ENCODE data around the gene AACS. TPM values are rescaled to one million over a fixed set of nuclear protein-coding genes. Genes with fewer than 3 reads are reported as not detected.

Gene AACS
- total RNA-seq, 1 experiment from 2014 or later = 54.0 TPM

DNA sequence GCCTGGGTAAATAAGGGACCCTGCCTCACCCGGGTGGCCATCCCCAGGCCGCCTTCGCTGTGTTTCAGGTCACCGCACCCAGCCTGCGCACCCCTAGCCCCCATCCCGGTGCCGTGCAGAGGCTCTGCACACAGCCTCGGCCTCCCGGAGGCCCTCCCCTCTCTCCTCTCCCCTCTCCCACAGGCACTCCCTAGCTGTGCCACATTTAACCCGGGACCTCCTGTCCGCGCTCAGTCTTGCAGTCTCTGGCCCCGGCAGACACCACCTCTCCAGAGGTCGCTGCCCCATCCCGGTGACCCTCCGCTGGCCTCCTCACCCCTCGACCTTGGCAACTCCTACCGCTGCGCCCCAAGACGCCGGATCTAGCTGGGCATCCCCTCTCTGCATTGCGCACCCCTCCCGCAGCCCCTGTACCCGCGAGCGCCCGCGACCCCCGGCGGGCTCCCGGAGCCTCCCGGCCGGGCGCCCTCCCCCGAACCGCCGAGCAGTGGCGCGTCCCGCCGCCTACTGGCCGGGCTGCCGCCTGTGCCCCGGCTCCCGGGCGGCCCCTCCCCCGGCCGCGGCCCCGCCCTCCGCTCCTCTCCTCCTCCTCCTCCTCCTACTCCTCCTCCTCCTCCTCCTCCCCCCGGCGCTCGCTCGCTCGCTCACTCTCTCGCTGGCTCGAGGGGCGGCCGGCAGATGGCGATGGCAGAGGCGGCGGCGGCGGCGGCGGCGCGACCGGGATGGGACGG, 120.7 kb downstream of the AACS start, which contains the start of gene TMEM132B (continued):
- no peak for TF ChIP-seq NFATC4 (CRISPR knock-in tag; IDR thresholded peaks at IDR 0.05)
- TF ChIP-seq ESRRA (CRISPR knock-in tag; IDR thresholded peaks at IDR 0.05; ENCODE audit: borderline replicate concordance) = no peak
- TF ChIP-seq TP53 (CRISPR knock-in tag; IDR thresholded peaks at IDR 0.05) = 0 out of 2 replicates have a peak, but pooled peaks have one; percentile 34
- TF ChIP-seq, protein P1, sequence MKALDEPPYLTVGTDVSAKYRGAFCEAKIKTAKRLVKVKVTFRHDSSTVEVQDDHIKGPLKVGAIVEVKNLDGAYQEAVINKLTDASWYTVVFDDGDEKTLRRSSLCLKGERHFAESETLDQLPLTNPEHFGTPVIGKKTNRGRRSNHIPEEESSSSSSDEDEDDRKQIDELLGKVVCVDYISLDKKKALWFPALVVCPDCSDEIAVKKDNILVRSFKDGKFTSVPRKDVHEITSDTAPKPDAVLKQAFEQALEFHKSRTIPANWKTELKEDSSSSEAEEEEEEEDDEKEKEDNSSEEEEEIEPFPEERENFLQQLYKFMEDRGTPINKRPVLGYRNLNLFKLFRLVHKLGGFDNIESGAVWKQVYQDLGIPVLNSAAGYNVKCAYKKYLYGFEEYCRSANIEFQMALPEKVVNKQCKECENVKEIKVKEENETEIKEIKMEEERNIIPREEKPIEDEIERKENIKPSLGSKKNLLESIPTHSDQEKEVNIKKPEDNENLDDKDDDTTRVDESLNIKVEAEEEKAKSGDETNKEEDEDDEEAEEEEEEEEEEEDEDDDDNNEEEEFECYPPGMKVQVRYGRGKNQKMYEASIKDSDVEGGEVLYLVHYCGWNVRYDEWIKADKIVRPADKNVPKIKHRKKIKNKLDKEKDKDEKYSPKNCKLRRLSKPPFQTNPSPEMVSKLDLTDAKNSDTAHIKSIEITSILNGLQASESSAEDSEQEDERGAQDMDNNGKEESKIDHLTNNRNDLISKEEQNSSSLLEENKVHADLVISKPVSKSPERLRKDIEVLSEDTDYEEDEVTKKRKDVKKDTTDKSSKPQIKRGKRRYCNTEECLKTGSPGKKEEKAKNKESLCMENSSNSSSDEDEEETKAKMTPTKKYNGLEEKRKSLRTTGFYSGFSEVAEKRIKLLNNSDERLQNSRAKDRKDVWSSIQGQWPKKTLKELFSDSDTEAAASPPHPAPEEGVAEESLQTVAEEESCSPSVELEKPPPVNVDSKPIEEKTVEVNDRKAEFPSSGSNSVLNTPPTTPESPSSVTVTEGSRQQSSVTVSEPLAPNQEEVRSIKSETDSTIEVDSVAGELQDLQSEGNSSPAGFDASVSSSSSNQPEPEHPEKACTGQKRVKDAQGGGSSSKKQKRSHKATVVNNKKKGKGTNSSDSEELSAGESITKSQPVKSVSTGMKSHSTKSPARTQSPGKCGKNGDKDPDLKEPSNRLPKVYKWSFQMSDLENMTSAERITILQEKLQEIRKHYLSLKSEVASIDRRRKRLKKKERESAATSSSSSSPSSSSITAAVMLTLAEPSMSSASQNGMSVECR (CRISPR knock-in tag; IDR thresholded peaks at IDR 0.05; ENCODE audit: borderline replicate concordance) = 0 out of 2 replicates have a peak, but pooled peaks have one; percentile 9
- TF ChIP-seq, protein P2, sequence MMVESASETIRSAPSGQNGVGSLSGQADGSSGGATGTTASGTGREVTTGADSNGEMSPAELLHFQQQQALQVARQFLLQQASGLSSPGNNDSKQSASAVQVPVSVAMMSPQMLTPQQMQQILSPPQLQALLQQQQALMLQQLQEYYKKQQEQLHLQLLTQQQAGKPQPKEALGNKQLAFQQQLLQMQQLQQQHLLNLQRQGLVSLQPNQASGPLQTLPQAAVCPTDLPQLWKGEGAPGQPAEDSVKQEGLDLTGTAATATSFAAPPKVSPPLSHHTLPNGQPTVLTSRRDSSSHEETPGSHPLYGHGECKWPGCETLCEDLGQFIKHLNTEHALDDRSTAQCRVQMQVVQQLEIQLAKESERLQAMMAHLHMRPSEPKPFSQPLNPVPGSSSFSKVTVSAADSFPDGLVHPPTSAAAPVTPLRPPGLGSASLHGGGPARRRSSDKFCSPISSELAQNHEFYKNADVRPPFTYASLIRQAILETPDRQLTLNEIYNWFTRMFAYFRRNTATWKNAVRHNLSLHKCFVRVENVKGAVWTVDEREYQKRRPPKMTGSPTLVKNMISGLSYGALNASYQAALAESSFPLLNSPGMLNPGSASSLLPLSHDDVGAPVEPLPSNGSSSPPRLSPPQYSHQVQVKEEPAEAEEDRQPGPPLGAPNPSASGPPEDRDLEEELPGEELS (CRISPR knock-in tag; IDR thresholded peaks at IDR 0.05) = peak; percentile 74; the same call in 1 of the 2 replicates
- no peak for TF ChIP-seq NFYB (CRISPR knock-in tag; conservative IDR thresholded peaks at IDR 0.05; ENCODE audit: low read depth)
- peak; percentile 91 for TF ChIP-seq ZNF423 (CRISPR knock-in tag; IDR thresholded peaks at IDR 0.05)
- TF ChIP-seq, protein P3, sequence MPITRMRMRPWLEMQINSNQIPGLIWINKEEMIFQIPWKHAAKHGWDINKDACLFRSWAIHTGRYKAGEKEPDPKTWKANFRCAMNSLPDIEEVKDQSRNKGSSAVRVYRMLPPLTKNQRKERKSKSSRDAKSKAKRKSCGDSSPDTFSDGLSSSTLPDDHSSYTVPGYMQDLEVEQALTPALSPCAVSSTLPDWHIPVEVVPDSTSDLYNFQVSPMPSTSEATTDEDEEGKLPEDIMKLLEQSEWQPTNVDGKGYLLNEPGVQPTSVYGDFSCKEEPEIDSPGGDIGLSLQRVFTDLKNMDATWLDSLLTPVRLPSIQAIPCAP (CRISPR knock-in tag; IDR thresholded peaks at IDR 0.05) = no peak
- no peak for TF ChIP-seq ZNF121 (CRISPR knock-in tag; IDR thresholded peaks at IDR 0.05)
- TF ChIP-seq CREM (CRISPR knock-in tag; IDR thresholded peaks at IDR 0.05) = no peak
- no peak for TF ChIP-seq ZNF317 (CRISPR knock-in tag; IDR thresholded peaks at IDR 0.05; ENCODE audit: borderline replicate concordance, low read depth)
- TF ChIP-seq, protein P4, sequence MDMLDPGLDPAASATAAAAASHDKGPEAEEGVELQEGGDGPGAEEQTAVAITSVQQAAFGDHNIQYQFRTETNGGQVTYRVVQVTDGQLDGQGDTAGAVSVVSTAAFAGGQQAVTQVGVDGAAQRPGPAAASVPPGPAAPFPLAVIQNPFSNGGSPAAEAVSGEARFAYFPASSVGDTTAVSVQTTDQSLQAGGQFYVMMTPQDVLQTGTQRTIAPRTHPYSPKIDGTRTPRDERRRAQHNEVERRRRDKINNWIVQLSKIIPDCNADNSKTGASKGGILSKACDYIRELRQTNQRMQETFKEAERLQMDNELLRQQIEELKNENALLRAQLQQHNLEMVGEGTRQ (CRISPR knock-in tag; IDR thresholded peaks at IDR 0.05) = no peak
- TF ChIP-seq, protein P5, sequence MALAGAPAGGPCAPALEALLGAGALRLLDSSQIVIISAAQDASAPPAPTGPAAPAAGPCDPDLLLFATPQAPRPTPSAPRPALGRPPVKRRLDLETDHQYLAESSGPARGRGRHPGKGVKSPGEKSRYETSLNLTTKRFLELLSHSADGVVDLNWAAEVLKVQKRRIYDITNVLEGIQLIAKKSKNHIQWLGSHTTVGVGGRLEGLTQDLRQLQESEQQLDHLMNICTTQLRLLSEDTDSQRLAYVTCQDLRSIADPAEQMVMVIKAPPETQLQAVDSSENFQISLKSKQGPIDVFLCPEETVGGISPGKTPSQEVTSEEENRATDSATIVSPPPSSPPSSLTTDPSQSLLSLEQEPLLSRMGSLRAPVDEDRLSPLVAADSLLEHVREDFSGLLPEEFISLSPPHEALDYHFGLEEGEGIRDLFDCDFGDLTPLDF (CRISPR knock-in tag; IDR thresholded peaks at IDR 0.05) = no peak
- no peak for TF ChIP-seq HMGA2 (CRISPR knock-in tag; IDR thresholded peaks at IDR 0.05)
- TF ChIP-seq, protein P6, sequence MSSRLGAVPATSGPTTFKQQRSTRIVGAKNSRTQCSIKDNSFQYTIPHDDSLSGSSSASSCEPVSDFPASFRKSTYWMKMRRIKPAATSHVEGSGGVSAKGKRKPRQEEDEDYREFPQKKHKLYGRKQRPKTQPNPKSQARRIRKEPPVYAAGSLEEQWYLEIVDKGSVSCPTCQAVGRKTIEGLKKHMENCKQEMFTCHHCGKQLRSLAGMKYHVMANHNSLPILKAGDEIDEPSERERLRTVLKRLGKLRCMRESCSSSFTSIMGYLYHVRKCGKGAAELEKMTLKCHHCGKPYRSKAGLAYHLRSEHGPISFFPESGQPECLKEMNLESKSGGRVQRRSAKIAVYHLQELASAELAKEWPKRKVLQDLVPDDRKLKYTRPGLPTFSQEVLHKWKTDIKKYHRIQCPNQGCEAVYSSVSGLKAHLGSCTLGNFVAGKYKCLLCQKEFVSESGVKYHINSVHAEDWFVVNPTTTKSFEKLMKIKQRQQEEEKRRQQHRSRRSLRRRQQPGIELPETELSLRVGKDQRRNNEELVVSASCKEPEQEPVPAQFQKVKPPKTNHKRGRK (CRISPR knock-in tag; IDR thresholded peaks at IDR 0.05; ENCODE audit: borderline replicate concordance) = no peak
- no peak for TF ChIP-seq CBFB (CRISPR knock-in tag; IDR thresholded peaks at IDR 0.05; ENCODE audit: low read depth)
- TF ChIP-seq ELF4 (CRISPR knock-in tag; IDR thresholded peaks at IDR 0.05; ENCODE audit: low read depth) = peak; percentile 95; the same call in 1 of the 2 replicates
- TF ChIP-seq MXD4 (CRISPR knock-in tag; IDR thresholded peaks at IDR 0.05; ENCODE audit: borderline replicate concordance) = no peak
- TF ChIP-seq, protein P7, sequence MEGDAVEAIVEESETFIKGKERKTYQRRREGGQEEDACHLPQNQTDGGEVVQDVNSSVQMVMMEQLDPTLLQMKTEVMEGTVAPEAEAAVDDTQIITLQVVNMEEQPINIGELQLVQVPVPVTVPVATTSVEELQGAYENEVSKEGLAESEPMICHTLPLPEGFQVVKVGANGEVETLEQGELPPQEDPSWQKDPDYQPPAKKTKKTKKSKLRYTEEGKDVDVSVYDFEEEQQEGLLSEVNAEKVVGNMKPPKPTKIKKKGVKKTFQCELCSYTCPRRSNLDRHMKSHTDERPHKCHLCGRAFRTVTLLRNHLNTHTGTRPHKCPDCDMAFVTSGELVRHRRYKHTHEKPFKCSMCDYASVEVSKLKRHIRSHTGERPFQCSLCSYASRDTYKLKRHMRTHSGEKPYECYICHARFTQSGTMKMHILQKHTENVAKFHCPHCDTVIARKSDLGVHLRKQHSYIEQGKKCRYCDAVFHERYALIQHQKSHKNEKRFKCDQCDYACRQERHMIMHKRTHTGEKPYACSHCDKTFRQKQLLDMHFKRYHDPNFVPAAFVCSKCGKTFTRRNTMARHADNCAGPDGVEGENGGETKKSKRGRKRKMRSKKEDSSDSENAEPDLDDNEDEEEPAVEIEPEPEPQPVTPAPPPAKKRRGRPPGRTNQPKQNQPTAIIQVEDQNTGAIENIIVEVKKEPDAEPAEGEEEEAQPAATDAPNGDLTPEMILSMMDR (IDR thresholded peaks at IDR 0.05) = no peak
- TF ChIP-seq, protein P8, sequence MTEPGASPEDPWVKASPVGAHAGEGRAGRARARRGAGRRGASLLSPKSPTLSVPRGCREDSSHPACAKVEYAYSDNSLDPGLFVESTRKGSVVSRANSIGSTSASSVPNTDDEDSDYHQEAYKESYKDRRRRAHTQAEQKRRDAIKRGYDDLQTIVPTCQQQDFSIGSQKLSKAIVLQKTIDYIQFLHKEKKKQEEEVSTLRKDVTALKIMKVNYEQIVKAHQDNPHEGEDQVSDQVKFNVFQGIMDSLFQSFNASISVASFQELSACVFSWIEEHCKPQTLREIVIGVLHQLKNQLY (CRISPR knock-in tag; IDR thresholded peaks at IDR 0.05) = no peak
- TF ChIP-seq, protein P9, sequence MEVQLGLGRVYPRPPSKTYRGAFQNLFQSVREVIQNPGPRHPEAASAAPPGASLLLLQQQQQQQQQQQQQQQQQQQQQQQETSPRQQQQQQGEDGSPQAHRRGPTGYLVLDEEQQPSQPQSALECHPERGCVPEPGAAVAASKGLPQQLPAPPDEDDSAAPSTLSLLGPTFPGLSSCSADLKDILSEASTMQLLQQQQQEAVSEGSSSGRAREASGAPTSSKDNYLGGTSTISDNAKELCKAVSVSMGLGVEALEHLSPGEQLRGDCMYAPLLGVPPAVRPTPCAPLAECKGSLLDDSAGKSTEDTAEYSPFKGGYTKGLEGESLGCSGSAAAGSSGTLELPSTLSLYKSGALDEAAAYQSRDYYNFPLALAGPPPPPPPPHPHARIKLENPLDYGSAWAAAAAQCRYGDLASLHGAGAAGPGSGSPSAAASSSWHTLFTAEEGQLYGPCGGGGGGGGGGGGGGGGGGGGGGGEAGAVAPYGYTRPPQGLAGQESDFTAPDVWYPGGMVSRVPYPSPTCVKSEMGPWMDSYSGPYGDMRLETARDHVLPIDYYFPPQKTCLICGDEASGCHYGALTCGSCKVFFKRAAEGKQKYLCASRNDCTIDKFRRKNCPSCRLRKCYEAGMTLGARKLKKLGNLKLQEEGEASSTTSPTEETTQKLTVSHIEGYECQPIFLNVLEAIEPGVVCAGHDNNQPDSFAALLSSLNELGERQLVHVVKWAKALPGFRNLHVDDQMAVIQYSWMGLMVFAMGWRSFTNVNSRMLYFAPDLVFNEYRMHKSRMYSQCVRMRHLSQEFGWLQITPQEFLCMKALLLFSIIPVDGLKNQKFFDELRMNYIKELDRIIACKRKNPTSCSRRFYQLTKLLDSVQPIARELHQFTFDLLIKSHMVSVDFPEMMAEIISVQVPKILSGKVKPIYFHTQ (CRISPR knock-in tag; IDR thresholded peaks at IDR 0.05) = no peak
- no peak for TF ChIP-seq RORB (CRISPR knock-in tag; IDR thresholded peaks at IDR 0.05)

All from WTC11 (cell line).